Endometrial microvascular endothelial cells (primary cell): ENCODE measurements around the gene TMEM203. TPM values are rescaled to one million over a fixed set of nuclear protein-coding genes. Genes with fewer than 3 reads are reported as not detected.

Experiments used
- in situ Hi-C: cut with HindIII; loops from 2 replicates; pipeline ENCODE4 v1.10.0; 2017; ENCODE audit warnings: low sequenced_read_pairs, low pct_unique_long_range_greater_than_20kb; ENCODE audit errors: inconsistent ontology term
- total RNA-seq: library from RNA; depleted of rRNA; stranded (reverse); fragments of >200 nt; gene quantifications from one replicate; pipeline ENCODE4 v1.2.3, GENCODE V29; 2015; ENCODE audit errors: inconsistent ontology term

TMEM203 gene
- total RNA-seq, 1 donor from 2014 or later: 28.1 TPM

DNA sequence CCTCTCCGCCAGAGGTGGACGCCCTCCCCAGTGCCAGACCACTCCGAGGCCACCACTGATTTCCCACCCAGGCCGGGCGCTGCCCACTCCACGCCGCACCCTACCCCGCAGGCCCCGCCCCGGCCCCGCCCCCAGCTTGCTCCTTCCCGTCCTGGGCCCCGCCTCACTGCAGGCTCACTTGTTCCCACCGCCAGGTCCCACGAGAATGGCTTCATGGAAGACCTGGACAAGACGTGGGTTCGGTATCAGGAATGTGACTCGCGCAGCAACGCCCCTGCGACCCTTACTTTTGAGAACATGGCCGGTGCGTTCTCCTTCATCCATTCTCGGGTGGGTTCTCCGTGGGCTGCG, 42.1 kb downstream of the TMEM203 start:
- in situ Hi-C loops: loop anchor here (25.0 kb wide), 1 partner anchor 226 kb away; the partner anchor contains the start of genes C8G and FBXW5

DNA sequence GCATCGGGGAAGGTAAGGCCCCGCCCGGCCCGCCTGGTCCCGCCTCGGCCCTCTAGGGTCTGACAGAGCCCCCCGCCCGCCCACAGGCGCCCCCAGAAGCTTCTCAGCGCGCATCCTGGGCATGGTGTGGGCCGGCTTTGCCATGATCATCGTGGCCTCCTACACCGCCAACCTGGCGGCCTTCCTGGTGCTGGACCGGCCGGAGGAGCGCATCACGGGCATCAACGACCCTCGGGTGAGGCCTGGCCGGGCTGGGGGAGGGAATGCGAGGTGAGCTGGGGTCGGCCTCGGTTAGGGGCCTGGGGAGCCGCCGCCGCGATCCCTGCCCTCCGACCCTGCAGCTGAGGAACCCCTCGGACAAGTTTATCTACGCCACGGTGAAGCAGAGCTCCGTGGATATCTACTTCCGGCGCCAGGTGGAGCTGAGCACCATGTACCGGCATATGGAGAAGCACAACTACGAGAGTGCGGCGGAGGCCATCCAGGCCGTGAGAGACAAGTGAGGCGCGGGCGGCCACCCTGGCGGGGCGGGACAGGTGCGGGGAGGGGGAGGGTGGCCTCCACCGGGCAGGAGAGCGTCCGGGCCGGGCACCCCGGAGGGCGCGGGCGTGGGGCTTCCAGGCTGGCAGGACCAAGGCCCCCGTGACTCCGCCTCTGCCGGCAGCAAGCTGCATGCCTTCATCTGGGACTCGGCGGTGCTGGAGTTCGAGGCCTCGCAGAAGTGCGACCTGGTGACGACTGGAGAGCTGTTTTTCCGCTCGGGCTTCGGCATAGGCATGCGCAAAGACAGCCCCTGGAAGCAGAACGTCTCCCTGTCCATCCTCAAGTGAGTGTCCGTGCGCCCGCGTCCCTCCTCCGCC, 42.7 kb downstream of the TMEM203 start:
- in situ Hi-C loops: loop anchor here (25.0 kb wide), 1 partner anchor 225 kb away; the partner anchor contains the start of genes C8G and FBXW5

DNA sequence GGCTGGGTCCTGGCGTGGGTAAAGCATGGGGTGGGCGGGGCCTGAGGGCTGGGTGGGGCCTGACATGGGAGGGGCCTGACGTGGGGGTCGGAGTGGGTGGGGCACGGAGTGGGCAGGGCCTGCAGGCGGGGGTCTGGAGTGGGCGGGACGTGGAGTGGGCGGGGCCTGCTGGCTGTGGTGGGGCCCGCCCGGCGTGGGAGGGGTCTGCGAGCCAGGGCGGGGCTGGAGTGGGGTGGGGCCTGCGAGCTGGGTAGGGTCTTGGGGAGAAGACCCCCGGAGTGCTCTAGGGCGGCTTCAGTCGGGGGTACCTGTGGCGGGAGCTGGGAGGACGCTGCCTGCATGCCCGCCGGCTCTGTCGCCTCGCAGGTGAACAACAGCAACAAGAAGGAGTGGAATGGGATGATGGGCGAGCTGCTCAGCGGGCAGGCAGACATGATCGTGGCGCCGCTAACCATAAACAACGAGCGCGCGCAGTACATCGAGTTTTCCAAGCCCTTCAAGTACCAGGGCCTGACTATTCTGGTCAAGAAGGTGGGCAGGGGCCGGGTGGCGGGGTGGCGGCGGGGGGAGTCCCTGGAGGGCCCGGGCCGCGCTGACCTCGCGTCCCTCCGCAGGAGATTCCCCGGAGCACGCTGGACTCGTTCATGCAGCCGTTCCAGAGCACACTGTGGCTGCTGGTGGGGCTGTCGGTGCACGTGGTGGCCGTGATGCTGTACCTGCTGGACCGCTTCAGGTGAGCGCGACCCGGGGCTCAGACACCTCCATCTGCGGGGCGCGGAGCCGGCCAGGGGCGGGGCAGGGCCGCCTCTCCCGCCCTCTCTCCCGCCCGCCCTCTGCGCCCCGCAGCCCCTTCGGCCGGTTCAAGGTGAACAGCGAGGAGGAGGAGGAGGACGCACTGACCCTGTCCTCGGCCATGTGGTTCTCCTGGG, 43.6 kb downstream of the TMEM203 start:
- in situ Hi-C loops: loop anchor here (25.0 kb wide), 1 partner anchor 225 kb away; the partner anchor contains the start of genes C8G and FBXW5

DNA sequence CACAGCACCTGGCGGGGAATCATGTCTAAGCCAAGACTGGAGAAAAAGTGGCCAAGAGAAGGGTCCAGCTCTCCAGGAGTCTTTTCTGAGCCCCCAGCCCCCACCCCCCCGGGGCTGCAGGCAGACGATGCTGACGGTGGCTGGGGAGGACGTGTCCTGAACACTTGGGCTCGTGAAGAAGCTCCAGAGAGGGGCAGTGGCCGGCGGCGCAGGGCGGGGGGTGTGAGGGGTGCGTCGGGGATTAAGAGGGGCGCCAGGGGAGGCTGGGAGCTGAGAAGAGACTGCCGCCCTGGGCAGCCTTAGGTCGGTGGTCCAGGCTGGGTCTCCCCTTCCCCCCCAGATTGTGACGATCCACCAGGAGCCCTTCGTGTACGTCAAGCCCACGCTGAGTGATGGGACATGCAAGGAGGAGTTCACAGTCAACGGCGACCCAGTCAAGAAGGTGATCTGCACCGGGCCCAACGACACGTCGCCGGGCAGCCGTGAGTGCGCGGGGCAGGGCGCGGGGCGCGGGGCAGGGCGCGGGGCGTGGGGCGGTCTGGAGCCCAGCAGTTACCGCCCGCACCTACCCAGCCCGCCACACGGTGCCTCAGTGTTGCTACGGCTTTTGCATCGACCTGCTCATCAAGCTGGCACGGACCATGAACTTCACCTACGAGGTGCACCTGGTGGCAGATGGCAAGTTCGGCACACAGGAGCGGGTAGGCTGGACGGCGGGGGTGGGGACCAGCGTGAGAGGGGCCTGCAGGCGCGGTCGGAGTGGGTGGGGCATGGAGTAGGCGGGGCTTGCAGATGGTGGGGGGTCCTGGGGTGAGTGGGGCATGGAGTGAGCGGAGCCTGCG, 44.5 kb downstream of the TMEM203 start:
- in situ Hi-C loops: loop anchor here (25.0 kb wide), 1 partner anchor 224 kb away; the partner anchor contains the start of genes C8G and FBXW5

DNA sequence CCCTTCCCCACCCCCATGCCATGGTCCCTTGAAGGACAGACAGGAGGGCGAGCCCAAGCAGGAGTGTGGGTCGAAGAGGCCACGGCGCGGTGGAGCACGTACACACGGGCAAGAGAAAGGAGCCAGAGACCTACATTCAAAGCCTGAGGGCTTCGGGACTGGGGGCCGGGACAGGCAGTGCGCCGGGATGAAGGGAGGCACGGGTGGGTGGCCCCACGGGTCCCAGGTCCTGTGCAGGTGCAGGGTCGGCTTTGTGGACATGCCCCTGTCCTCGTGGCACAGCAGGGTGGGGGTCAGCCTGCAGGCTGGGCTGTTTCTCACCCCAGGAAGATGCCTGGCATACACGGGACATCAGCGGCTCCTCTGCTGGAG, 45.4 kb downstream of the TMEM203 start:
- in situ Hi-C loops: loop anchor here (25.0 kb wide), 1 partner anchor 223 kb away; the partner anchor contains the start of genes C8G and FBXW5

DNA sequence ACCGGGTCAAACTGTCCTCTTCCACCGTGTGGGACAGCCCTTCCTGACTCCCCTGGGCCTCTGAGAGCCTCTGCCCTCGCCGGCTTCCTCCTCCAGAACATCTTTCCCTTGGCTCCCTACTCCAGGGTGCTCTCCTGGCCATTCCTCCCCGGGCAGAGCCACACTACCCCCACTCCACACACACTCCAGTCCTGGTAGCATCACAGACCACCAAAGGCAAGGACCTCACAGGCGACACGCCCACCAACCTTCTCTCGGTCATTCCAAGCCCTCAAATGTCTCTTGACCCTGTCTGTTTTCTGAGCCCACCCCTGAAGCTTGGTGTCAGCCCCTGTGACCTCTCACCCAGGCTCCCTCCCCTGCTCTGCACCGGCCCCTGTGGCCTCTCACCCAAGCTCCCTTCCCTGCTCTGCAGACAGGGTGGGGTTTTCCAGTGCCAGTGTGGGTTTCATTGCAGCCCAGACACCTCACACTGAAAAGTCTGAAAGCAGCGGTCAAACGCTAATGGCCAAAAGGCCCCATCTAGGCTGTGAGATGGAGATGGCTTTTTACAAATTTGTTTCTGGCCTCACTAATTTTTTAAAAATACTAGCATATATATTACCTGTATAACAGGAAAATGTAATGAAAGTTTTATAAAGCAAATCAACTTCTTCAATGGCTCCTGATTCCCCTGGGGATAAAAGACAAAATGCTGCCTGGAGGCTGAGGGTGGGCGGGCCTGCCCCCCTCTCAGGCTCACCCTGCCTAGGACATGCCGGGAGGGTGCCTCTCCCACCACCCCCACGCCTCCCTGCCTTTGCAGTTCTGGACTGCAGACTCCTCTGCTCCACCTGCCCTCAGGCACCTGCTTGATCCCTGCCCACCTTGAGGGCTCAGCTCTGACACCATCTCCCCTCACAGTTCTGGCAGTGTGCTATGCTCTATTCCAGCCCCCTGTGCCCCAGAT, 46.1 kb downstream of the TMEM203 start:
- in situ Hi-C loops: loop anchor here (25.0 kb wide), 1 partner anchor 222 kb away; the partner anchor contains the start of genes C8G and FBXW5

DNA sequence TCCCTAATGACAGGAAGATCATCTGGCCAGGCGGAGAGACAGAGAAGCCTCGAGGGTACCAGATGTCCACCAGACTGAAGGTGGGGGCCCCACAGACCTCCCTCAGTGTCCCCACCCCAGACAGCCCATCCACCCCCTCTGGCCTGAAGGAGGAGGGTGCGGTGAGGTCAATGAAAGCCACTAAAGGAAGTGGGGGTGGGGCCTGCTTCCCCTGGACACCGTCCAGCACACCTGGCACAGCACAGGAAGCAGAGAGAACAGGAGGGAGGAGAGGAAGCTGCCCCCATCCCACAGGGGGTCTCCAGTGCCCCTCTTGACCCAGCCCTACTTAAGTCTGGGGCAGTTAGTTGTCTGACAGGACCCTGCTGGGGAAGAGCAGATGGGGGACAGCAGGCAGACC, 46.8 kb downstream of the TMEM203 start:
- in situ Hi-C loops: loop anchor here (25.0 kb wide), 1 partner anchor 221 kb away; the partner anchor contains the start of genes C8G and FBXW5

DNA sequence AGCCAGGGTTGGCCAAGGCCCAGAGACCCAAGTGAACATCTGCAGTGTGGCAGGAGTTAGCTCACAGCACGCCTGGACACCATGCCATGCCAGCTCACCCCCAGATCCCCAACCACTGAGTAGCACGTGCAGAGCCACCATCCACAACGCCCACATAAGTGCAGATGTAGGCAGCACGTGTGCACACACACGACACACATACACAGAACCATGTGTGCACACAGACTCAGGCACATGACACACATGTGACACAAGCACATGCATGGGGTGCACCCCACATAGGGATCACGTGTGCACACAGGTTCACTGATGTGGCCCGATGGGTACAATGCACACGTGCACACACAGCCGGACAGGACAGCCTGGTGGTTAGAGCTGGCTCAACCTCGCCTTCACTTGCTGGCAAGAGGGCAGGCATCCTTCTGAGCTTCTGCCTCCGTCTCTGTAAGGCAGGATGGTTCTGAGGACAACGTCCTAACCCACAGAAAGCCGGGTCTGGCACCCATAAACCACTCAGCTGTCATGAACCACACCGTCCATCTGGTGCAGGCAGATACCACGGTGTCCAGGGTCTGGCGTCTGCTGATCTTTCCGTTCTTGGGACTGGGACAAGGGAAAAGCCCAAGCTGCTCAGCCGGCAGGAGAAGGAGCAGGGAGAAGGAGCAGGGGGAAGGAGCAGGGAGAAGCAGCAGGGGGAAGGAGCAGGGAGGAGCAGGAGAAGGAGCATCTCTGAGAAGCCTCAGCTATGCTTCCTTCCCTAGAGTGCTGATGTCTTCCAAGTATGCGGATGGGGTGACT, 47.6 kb downstream of the TMEM203 start:
- in situ Hi-C loops: loop anchor here (25.0 kb wide), 1 partner anchor 221 kb away; the partner anchor contains the start of genes C8G and FBXW5

DNA sequence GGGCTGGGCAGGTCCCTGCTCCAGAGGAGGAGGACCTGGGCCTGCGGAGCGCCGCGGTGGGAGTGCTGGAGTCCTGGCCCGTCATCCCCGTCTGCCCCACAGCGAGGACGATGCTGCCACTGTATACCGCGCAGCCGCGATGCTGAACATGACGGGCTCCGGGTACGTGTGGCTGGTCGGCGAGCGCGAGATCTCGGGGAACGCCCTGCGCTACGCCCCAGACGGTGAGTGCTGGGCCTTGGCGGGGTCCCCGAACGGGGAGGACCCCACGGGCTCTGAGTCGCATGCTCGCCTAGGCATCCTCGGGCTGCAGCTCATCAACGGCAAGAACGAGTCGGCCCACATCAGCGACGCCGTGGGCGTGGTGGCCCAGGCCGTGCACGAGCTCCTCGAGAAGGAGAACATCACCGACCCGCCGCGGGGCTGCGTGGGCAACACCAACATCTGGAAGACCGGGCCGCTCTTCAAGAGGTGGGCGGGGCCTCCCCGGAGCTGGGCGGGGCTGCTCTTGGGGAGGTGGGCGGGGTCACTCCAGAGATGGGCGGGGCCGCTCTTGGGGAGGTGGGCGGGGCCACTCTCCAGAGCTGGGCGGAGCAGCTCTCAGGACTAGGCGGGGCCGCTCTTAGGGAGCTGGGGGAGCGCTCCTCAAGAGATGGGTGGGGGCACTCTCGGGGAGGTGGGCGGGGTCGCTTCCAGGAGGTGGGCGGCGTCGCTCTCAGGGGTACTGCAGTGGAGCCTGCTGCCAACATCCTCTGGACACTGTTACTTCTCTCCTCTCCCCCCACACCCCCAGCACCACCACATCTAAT, 48.7 kb downstream of the TMEM203 start:
- in situ Hi-C loops: loop anchor here (25.0 kb wide), 1 partner anchor 219 kb away; the partner anchor contains the start of genes C8G and FBXW5

Other genes starting within 250 kb of the TMEM203 start
- not detected for gene PTGDS, start 228.1 kb downstream of the TMEM203 start, total RNA-seq
- not detected for gene LCNL1, start 222.7 kb downstream of the TMEM203 start, total RNA-seq
- gene PAXX, start 213.2 kb downstream of the TMEM203 start, total RNA-seq: 49.0 TPM
- 4.8 TPM for gene CLIC3, start 209.1 kb downstream of the TMEM203 start, total RNA-seq
- 4.0 TPM for gene ABCA2, start 177.4 kb downstream of the TMEM203 start, total RNA-seq
- gene FUT7, start 173.6 kb downstream of the TMEM203 start, total RNA-seq: not detected
- 65.7 TPM for gene NPDC1, start 159.5 kb downstream of the TMEM203 start, total RNA-seq
- gene ENTPD2, start 151.6 kb downstream of the TMEM203 start, total RNA-seq: not detected
- 38.5 TPM for gene SAPCD2, start 135.1 kb downstream of the TMEM203 start, total RNA-seq
- gene UAP1L1, start 128.1 kb downstream of the TMEM203 start, total RNA-seq: 13.8 TPM
- 106 TPM for gene MAN1B1, start 118.7 kb downstream of the TMEM203 start, total RNA-seq
- gene DPP7, start 90.9 kb downstream of the TMEM203 start, total RNA-seq: 99.2 TPM
- gene GRIN1, start 66.5 kb downstream of the TMEM203 start, total RNA-seq: not detected
- not detected for gene LRRC26, start 35.6 kb downstream of the TMEM203 start, total RNA-seq
- not detected for gene TMEM210, start 33.6 kb downstream of the TMEM203 start, total RNA-seq
- gene ANAPC2, start 17.1 kb downstream of the TMEM203 start, total RNA-seq: 14.9 TPM
- 117 TPM for gene SSNA1, start 17.0 kb downstream of the TMEM203 start, total RNA-seq
- gene TPRN, start 4.9 kb downstream of the TMEM203 start, total RNA-seq: 8.8 TPM
- 19.6 TPM for gene NDOR1, start 52 bp upstream of the TMEM203 start, total RNA-seq
- not detected for gene RNF208, start 16.6 kb upstream of the TMEM203 start, total RNA-seq
- not detected for gene CYSRT1, start 19.5 kb upstream of the TMEM203 start, total RNA-seq
- gene RNF224, start 21.9 kb upstream of the TMEM203 start, total RNA-seq: not detected
- not detected for gene SLC34A3, start 25.3 kb upstream of the TMEM203 start, total RNA-seq
- gene TUBB4B, start 35.6 kb upstream of the TMEM203 start, total RNA-seq: 1,061 TPM
- gene STPG3, start 45.6 kb upstream of the TMEM203 start, total RNA-seq: not detected
- 72.0 TPM for gene NELFB, start 49.7 kb upstream of the TMEM203 start, total RNA-seq
- 53.1 TPM for gene TOR4A, start 72.1 kb upstream of the TMEM203 start, total RNA-seq
- gene NRARP, start 96.6 kb upstream of the TMEM203 start, total RNA-seq: 16.1 TPM
- gene EXD3, start 217.5 kb upstream of the TMEM203 start, total RNA-seq: 4.0 TPM
- 0.74 TPM for gene NOXA1, start 217.7 kb upstream of the TMEM203 start, total RNA-seq
- gene ENTPD8, start 235.7 kb upstream of the TMEM203 start, total RNA-seq: not detected